Measurements from ENCODE around the gene EIF4A2. TPM values are rescaled to one million over a fixed set of nuclear protein-coding genes. Genes with fewer than 3 reads are reported as not detected.

EIF4A2 gene
- polyA plus RNA-seq, 1 of the 3 experiments (the other 2 are of a cell fraction) = 270 TPM

DNA sequence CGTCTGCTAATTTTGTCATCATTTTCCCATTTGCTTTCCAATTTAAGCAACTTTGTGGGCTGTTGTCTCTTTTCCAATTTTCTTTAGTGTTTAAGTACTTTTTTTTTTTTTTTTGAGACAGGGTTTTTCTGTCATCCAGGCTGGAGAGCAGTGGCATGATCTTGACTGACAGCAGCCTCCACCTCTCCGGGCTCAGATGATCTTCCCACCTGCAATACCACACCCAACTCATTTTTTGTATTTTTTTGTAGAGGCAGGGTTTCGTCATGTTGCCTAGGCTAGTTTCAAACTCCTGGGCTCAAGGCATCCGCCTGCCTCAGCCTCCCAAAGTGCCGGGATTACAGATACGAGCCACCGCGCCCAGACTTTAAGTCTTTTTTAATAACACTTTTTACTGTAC lies 26.2 kb upstream of the EIF4A2 start:
- no peaks in the 10 kb centered on the region for H3F3A ChIP-seq (replicated peaks; ENCODE audit: insufficient read depth)
- no peak overlapping the region for H3K4me2 ChIP-seq
- no peak overlapping the region for H2AFZ ChIP-seq (ENCODE audit: low read depth)
- H3K9me3 ChIP-seq = no peaks in the 10 kb centered on the region
- H4K20me1 ChIP-seq (ENCODE audit: insufficient read depth) = no peaks in the 10 kb centered on the region
- CTCF ChIA-PET = no interaction called here
- H3K9ac ChIP-seq = no peak overlapping the region
- no peaks in the 10 kb centered on the region for H3K79me2 ChIP-seq (ENCODE audit: insufficient read depth)
- H3K4me3 ChIP-seq (ENCODE audit: low read depth in 2 of 2, low read length in 1 of 2) = no peak overlapping the region
- no peaks in the 10 kb centered on the region; the same call in 1 of the 2 replicates for H3K27me3 ChIP-seq (ENCODE audit: insufficient read depth)
- no peaks in the 10 kb centered on the region for H3K9me2 ChIP-seq
- POLR2A ChIA-PET = no interaction called here
- no peaks in the 10 kb centered on the region for H3K36me3 ChIP-seq (replicated peaks in 1 of 2; ENCODE audit: control insufficient read depth in 1 of 2, insufficient read depth in 2 of 2, low read length in 1 of 2)
- no peak overlapping the region for H3K27ac ChIP-seq (ENCODE audit: low read depth in 2 of 2, low read length in 1 of 2)
- no peaks in the 10 kb centered on the region for H3K4me1 ChIP-seq (ENCODE audit: control insufficient read depth in 1 of 2, insufficient read depth in 2 of 2, low read depth in 1 of 2, low read length in 1 of 2)
- DNase-seq = no peak
- WGBS (ENCODE audit: low lambda C conversion rate) = 84% methylated on average over 8 of the region's 8 CpGs
- TF ChIP-seq RFX5 (IDR thresholded peaks at IDR 0.05; ENCODE audit: low read length) (no peak), POLR2AphosphoS5 (IDR thresholded peaks at IDR 0.05; ENCODE audit: low read depth, low read length) (no peak), EP300 (IDR thresholded peaks at IDR 0.05; ENCODE audit: borderline replicate concordance in 1 of 2, low read depth in 1 of 2, low read length in 1 of 2) (no peak), ELF1 (IDR thresholded peaks at IDR 0.05) (no peak), YY1 (IDR thresholded peaks at IDR 0.05; ENCODE audit: low read depth) (no peak), JUND (IDR thresholded peaks at IDR 0.05) (no peak), EZH2phosphoT487 (IDR thresholded peaks at IDR 0.05; ENCODE audit: borderline replicate concordance, low read depth) (no peak), CHD2 (IDR thresholded peaks at IDR 0.05; ENCODE audit: low read length, partially characterized antibody) (no peak)
- TF ChIP-seq, protein P1, sequence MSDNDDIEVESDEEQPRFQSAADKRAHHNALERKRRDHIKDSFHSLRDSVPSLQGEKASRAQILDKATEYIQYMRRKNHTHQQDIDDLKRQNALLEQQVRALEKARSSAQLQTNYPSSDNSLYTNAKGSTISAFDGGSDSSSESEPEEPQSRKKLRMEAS (IDR thresholded peaks at IDR 0.05; ENCODE audit: low read depth) = no peak
- TF ChIP-seq, protein P2, sequence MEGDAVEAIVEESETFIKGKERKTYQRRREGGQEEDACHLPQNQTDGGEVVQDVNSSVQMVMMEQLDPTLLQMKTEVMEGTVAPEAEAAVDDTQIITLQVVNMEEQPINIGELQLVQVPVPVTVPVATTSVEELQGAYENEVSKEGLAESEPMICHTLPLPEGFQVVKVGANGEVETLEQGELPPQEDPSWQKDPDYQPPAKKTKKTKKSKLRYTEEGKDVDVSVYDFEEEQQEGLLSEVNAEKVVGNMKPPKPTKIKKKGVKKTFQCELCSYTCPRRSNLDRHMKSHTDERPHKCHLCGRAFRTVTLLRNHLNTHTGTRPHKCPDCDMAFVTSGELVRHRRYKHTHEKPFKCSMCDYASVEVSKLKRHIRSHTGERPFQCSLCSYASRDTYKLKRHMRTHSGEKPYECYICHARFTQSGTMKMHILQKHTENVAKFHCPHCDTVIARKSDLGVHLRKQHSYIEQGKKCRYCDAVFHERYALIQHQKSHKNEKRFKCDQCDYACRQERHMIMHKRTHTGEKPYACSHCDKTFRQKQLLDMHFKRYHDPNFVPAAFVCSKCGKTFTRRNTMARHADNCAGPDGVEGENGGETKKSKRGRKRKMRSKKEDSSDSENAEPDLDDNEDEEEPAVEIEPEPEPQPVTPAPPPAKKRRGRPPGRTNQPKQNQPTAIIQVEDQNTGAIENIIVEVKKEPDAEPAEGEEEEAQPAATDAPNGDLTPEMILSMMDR (IDR thresholded peaks at IDR 0.05) = no peak

DNA sequence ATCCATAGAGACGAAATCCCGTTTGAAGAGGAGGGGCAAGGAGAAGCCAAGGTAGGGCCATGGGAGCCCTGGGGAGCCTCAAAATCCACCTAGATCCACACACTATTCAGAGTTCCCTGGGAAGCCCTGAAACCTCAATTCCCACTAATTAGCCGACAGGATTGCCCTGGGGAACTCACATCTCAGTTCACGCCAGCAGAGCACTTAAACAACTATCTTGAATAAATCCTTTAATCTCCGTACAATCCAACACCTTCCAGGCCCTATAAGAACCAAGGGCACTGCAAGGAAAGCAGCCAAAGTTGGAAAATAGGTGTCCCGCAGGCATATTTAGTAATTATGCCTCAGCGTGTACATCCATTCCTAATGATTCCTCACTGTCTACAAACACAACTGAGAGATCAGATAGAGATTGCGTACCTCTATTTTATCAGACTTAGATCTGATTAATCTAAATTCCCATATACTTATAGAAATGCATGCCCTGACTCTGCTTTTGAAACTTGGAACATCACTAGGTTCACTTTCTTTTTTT lies 25.6 kb upstream of the EIF4A2 start:
- H3K79me2 ChIP-seq (ENCODE audit: insufficient read depth) = no peaks in the 10 kb centered on the region
- no peaks in the 10 kb centered on the region for H4K20me1 ChIP-seq (ENCODE audit: insufficient read depth)
- no peak overlapping the region for H2AFZ ChIP-seq (ENCODE audit: low read depth)
- no peak overlapping the region for H3K4me3 ChIP-seq (ENCODE audit: low read depth in 2 of 2, low read length in 1 of 2)
- ChIA-PET CTCF (no interaction called here), POLR2A (no interaction called here)
- H3F3A ChIP-seq (replicated peaks; ENCODE audit: insufficient read depth) = no peaks in the 10 kb centered on the region
- H3K9me2 ChIP-seq = no peaks in the 10 kb centered on the region
- TF ChIP-seq SIN3A (IDR thresholded peaks at IDR 0.05; ENCODE audit: borderline replicate concordance, low read depth, low read length) (no peak), RXRA (IDR thresholded peaks at IDR 0.05; ENCODE audit: borderline replicate concordance, low read depth) (no peak), YY1 (IDR thresholded peaks at IDR 0.05; ENCODE audit: low read depth) (no peak)
- TF ChIP-seq, protein P3, sequence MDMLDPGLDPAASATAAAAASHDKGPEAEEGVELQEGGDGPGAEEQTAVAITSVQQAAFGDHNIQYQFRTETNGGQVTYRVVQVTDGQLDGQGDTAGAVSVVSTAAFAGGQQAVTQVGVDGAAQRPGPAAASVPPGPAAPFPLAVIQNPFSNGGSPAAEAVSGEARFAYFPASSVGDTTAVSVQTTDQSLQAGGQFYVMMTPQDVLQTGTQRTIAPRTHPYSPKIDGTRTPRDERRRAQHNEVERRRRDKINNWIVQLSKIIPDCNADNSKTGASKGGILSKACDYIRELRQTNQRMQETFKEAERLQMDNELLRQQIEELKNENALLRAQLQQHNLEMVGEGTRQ (IDR thresholded peaks at IDR 0.05; ENCODE audit: borderline replicate concordance, low read depth, low read length) = no peak
- no peaks in the 10 kb centered on the region for H3K36me3 ChIP-seq (replicated peaks in 1 of 2; ENCODE audit: control insufficient read depth in 1 of 2, insufficient read depth in 2 of 2, low read length in 1 of 2)
- no peaks in the 10 kb centered on the region for H3K4me1 ChIP-seq (ENCODE audit: control insufficient read depth in 1 of 2, insufficient read depth in 2 of 2, low read depth in 1 of 2, low read length in 1 of 2)
- DNase-seq = no peak
- 47% methylated on average over 8 of the region's 8 CpGs for WGBS (ENCODE audit: low lambda C conversion rate)
- no peak overlapping the region for H3K27ac ChIP-seq (ENCODE audit: low read depth in 2 of 2, low read length in 1 of 2)
- H3K9me3 ChIP-seq = no peaks in the 10 kb centered on the region
- H3K27me3 ChIP-seq (ENCODE audit: insufficient read depth) = no peaks in the 10 kb centered on the region; the same call in 1 of the 2 replicates
- H3K9ac ChIP-seq = no peak overlapping the region
- no peak overlapping the region for H3K4me2 ChIP-seq
